ENCODE results near the gene IZUMO4. TPM values are rescaled to one million over a fixed set of nuclear protein-coding genes. Genes with fewer than 3 reads are reported as not detected.

Gene IZUMO4
- total RNA-seq, 4 donors from 2014 or later = 2.1 to 8.1 (median 6.4) TPM

DNA sequence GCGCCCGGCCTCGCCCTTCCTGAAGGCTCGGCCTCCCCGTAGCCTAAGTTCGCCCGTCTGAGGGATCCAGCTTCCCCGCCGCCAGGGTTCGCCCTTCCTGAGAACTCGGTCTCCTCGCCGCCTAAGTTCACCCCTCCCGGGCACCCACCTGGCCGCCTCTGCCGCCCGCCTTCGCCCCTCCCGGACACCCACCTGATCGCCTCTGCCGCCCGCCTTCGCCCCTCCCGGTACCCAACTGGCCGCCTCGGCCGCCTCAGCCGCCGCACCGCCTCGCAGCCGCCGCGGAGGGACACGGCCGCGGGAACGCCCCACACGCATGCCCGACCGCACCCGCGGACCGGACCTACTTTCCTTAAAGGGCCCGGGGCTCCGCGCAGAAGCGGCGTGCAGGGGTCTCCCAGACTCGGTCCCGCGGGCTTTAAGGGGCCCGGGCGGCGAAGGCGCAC is 658 bp upstream of the IZUMO4 start, which contains the start of gene MOB3A:
TSS of gene MOB3A (minus strand) at position 293 of the 446 bp plus-strand sequence. CDS start 17,766 bp downstream, outside the sequence.
- H3K27me3 ChIP-seq = no peaks in the 10 kb centered on the region
- peaks cover 20% of the 10 kb centered on the region for H3K36me3 ChIP-seq
- DNase-seq (ENCODE audit: low spot score in 2 of 2) = peak; percentile 94 to 96
- peak; percentile 26 to 50 for TF ChIP-seq CTCF (IDR thresholded peaks at IDR 0.05)
- TF ChIP-seq EP300 (IDR thresholded peaks at IDR 0.05) = no peak
- TF ChIP-seq POLR2AphosphoS5 (IDR thresholded peaks at IDR 0.05) = peak; percentile 42 to 93 (median 76)
- TF ChIP-seq POLR2A (IDR thresholded peaks at IDR 0.05) = peak in 1 of 2 donors; percentile 75
- H3K4me3 ChIP-seq = peak within 1 kb of the TSS; percentile 79
- WGBS = 0% methylated on average over 19 of the region's 56 CpGs
- H3K9me3 ChIP-seq = no peaks in the 10 kb centered on the region
- H3K27ac ChIP-seq = peak within 1 kb of the TSS; percentile 97
- peaks cover 54% of the 10 kb centered on the region for H3K4me1 ChIP-seq

GRCh38 chr19:2097203-2097885 is 629 bp downstream of the IZUMO4 start:
- Histone ChIP-seq H3K4me3 (peak overlapping the region; percentile 79), H3K36me3 (peaks cover 33% of the 10 kb centered on the region), H3K4me1 (peaks cover 41% of the 10 kb centered on the region), H3K9me3 (no peaks in the 10 kb centered on the region), H3K27ac (peak overlapping the region; percentile 39), H3K27me3 (no peaks in the 10 kb centered on the region)
- TF ChIP-seq EP300 (IDR thresholded peaks at IDR 0.05) (no peak), POLR2A (IDR thresholded peaks at IDR 0.05) (no peak)
- WGBS = no CpG with 5 or more reads among the region's 30 CpGs
- DNase-seq (ENCODE audit: low spot score in 2 of 2) = no peak

DNA sequence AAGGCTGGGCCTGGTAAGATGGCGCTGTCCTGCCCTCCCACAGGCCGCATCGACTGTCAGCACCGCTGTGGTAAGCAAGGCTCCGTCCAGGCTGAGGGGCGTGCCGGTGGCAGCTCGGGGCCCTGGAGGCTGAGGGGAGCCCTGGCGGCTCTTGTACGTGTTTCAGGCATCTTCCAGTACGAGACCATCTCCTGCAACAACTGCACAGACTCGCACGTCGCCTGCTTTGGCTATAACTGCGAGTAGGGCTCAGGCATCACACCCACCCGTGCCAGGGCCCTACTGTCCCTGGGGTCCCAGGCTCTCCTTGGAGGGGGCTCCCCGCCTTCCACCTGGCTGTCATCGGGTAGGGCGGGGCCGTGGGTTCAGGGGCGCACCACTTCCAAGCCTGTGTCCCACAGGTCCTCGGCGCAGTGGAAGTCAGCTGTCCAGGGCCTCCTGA is 1.2 kb downstream of the IZUMO4 start:
- peaks cover 35% of the 10 kb centered on the region for H3K4me1 ChIP-seq
- H3K9me3 ChIP-seq = no peaks in the 10 kb centered on the region
- TF ChIP-seq CTCF (IDR thresholded peaks at IDR 0.05) = no peak
- no peak for TF ChIP-seq EP300 (IDR thresholded peaks at IDR 0.05)
- no peak for TF ChIP-seq POLR2A (IDR thresholded peaks at IDR 0.05)
- no peak for TF ChIP-seq POLR2AphosphoS5 (IDR thresholded peaks at IDR 0.05)
- H3K27me3 ChIP-seq = no peaks in the 10 kb centered on the region
- peaks cover 34% of the 10 kb centered on the region for H3K36me3 ChIP-seq
- H3K4me3 ChIP-seq = no peak overlapping the region
- 95% methylated on average over 4 of the region's 23 CpGs for WGBS
- H3K27ac ChIP-seq = no peak overlapping the region
- no peak for DNase-seq (ENCODE audit: low spot score in 2 of 2)

DNA sequence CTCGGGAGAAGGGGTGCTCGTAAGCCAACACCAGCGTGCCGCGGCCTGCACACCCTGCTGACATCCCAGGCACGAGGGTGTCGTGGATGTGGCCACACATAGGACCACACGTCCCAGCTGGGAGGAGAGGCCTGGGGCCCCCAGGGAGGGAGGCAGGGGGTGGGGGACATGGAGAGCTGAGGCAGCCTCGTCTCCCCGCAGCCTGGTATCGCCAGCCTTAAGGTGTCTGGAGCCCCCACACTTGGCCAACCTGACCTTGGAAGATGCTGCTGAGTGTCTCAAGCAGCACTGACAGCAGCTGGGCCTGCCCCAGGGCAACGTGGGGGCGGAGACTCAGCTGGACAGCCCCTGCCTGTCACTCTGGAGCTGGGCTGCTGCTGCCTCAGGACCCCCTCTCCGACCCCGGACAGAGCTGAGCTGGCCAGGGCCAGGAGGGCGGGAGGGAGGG is 2.4 kb downstream of the IZUMO4 start:
- DNase-seq (ENCODE audit: low spot score in 2 of 2) = no peak
- Histone ChIP-seq H3K36me3 (peaks cover 42% of the 10 kb centered on the region), H3K4me3 (no peak overlapping the region), H3K9me3 (no peaks in the 10 kb centered on the region), H3K27me3 (no peaks in the 10 kb centered on the region), H3K4me1 (peaks cover 25% of the 10 kb centered on the region), H3K27ac (no peak overlapping the region)
- 72% methylated on average over 9 of the region's 16 CpGs for WGBS
- TF ChIP-seq EP300 (IDR thresholded peaks at IDR 0.05) = no peak
- no peak for TF ChIP-seq POLR2A (IDR thresholded peaks at IDR 0.05)
- TF ChIP-seq CTCF (IDR thresholded peaks at IDR 0.05) = no peak
- no peak for TF ChIP-seq POLR2AphosphoS5 (IDR thresholded peaks at IDR 0.05)

- Histone ChIP-seq H3K9me3 (no peaks in the 10 kb centered on the region), H3K4me3 (no peak overlapping the region), H3K27me3 (no peaks in the 10 kb centered on the region), H3K27ac (no peak overlapping the region), H3K4me1 (peaks cover 14% of the 10 kb centered on the region), H3K36me3 (peaks cover 47% of the 10 kb centered on the region)
- DNase-seq (ENCODE audit: low spot score in 2 of 2) = no peak
- WGBS = 95% methylated on average over 19 of the region's 39 CpGs
- no peak for TF ChIP-seq CTCF (IDR thresholded peaks at IDR 0.05)
- TF ChIP-seq EP300 (IDR thresholded peaks at IDR 0.05) = no peak
- TF ChIP-seq POLR2A (IDR thresholded peaks at IDR 0.05) = no peak
- TF ChIP-seq POLR2AphosphoS5 (IDR thresholded peaks at IDR 0.05) = no peak
Measured at GRCh38 chr19:2099937-2100718, 3.4 kb downstream of the IZUMO4 start.
